Measurements from ENCODE around the gene JARID2. TPM values are rescaled to one million over a fixed set of nuclear protein-coding genes. Genes with fewer than 3 reads are reported as not detected.

Gene JARID2
- total and polyA plus RNA-seq, 2 of the 8 experiments (the other 6 are each of a cell fraction or from before 2014, with no cell fraction given) = 60.1 to 239 TPM

DNA sequence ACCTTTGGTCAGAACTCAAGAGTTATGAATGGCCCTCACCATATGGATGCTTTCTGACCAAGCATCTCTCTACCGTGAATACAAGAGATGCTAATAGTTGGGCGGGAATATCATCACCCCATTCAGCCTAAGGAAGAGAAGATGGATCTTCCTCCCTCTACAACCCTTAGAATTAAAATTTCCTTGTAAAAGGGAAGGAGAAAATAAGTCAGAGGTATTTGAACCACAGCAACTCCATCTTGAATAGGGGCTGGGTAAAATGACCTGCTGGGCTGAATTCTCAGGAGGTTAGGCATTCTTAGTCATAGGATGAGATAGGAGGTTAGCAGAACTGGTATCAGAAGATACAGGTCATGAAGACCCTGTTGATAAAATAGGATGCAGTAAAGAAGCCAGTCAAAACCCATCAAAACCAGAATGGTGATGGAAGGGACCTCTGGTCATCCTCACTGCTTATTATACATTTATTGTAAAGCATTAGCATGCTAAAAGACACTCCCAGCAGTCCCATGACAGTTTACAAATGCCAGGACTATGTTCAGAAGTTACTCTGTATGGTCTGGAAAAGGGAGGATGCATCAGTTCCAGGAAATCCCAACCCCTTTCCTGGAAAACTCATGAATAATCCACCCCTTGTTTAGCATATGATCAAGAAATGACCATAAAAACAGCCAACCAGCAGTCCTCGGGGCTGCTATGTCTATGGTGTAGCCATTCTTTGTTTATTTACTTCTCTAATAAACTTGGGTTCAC, 315.8 kb downstream of the JARID2 start:
- H3K23ac ChIP-seq (ENCODE audit: insufficient read length) = no peak overlapping the region
- H4K5ac ChIP-seq (ENCODE audit: insufficient read length, low read depth, low read length) = no peak overlapping the region
- no peak overlapping the region for H4K8ac ChIP-seq (ENCODE audit: extremely low read depth, insufficient read depth, low read length)
- no peaks in the 10 kb centered on the region for H3K79me1 ChIP-seq (ENCODE audit: low read depth, low read length)
- H2AK5ac ChIP-seq (ENCODE audit: low read depth, low read length) = no peak overlapping the region
- WGBS, 2 experiments (ENCODE audit: extremely low coverage in 1 of 2, insufficient coverage in 1 of 2, insufficient read length in 1 of 2, insufficient replicate concordance in 2 of 2, low coverage in 1 of 2, low lambda C conversion rate in 2 of 2, missing lambda C conversion rate in 1 of 2) = 93% methylated on average over 3 of the region's 3 CpGs; no CpG with 5 or more reads in 1 of the 2 experiments
- H4K91ac ChIP-seq (replicated peaks; ENCODE audit: insufficient read length, low read length) = no peak overlapping the region
- no peak overlapping the region for H3K27ac ChIP-seq (ENCODE audit: low read depth, low read length)
- no peaks in the 10 kb centered on the region for H3K23me2 ChIP-seq (ENCODE audit: low read depth, low read length)
- H3K4me1 ChIP-seq (replicated peaks in 1 of 4; ENCODE audit: control insufficient read depth in 3 of 4, insufficient read depth in 4 of 4, low read length in 3 of 4) = no peaks in the 10 kb centered on the region
- H2BK15ac ChIP-seq (ENCODE audit: low read length) = no peak overlapping the region
- no peak overlapping the region for H3K4me3 ChIP-seq (ENCODE audit: extremely low read depth in 1 of 4, insufficient read depth in 2 of 4, low read depth in 3 of 4, low read length in 4 of 4)
- no peak overlapping the region for H3K14ac ChIP-seq (ENCODE audit: insufficient read length)
- no peak for DNase-seq (ENCODE audit: low read depth in 1 of 2, low spot score in 2 of 2)
- no peaks in the 10 kb centered on the region for H3K36me3 ChIP-seq (ENCODE audit: control insufficient read depth in 2 of 4, insufficient read depth in 4 of 4, low read length in 3 of 4)
- H3K79me2 ChIP-seq (ENCODE audit: control insufficient read depth in 1 of 2, insufficient read depth in 2 of 2, low read length in 2 of 2) = no peaks in the 10 kb centered on the region
- H3K27me3 ChIP-seq (replicated peaks in 1 of 4; ENCODE audit: control insufficient read depth in 3 of 4, extremely low read depth in 1 of 4, insufficient read depth in 3 of 4, low read length in 3 of 4) = no peaks in the 10 kb centered on the region; a peak in 1 of 7 replicates
- H2BK5ac ChIP-seq (ENCODE audit: low read depth, low read length) = no peak overlapping the region
- no peak overlapping the region for H2AFZ ChIP-seq (ENCODE audit: low read length)
- no peak overlapping the region for H2BK12ac ChIP-seq (ENCODE audit: low read depth, low read length)
- no peak overlapping the region for H3K4ac ChIP-seq (replicated peaks; ENCODE audit: insufficient read length, low read depth, low read length)
- no peak overlapping the region for H3K18ac ChIP-seq (ENCODE audit: extremely low read depth, low read length)
- peaks cover 0 to 2% of the 10 kb centered on the region in 2 experiments for H4K20me1 ChIP-seq (replicated peaks in 1 of 2; ENCODE audit: control insufficient read depth in 1 of 2, insufficient read depth in 2 of 2, low read length in 2 of 2)
- ChIA-PET POLR2A (ENCODE audit: partially characterized antibody) (no interaction called here), CTCF (ENCODE audit: partially characterized antibody) (no interaction called here)
- H3K9ac ChIP-seq (replicated peaks in 1 of 4; ENCODE audit: extremely low read depth in 1 of 4, low read depth in 3 of 4, low read length in 3 of 4) = no peak overlapping the region
- no peak overlapping the region for H2BK120ac ChIP-seq (replicated peaks; ENCODE audit: low read depth, low read length)
- H3K9me3 ChIP-seq (ENCODE audit: insufficient read depth in 2 of 2, low read depth in 1 of 2, low read length in 1 of 2) = no peaks in the 10 kb centered on the region
- H2BK20ac ChIP-seq (ENCODE audit: low read length) = no peak overlapping the region
- no peak overlapping the region for H3K4me2 ChIP-seq (ENCODE audit: insufficient read depth in 1 of 2, low read depth in 2 of 2, low read length in 2 of 2)
- H3K56ac ChIP-seq (replicated peaks; ENCODE audit: insufficient read length, low read depth, low read length) = no peak overlapping the region
- no peak for FAIRE-seq
- no peak for TF ChIP-seq SP1 (IDR thresholded peaks at IDR 0.05; ENCODE audit: low read depth, low read length)
- no peak for TF ChIP-seq BACH1 (IDR thresholded peaks at IDR 0.05; ENCODE audit: low read length)
- no peak for TF ChIP-seq GABPA (IDR thresholded peaks at IDR 0.05; ENCODE audit: borderline replicate concordance, insufficient read depth, low read length)
- no peak for TF ChIP-seq SIX5 (IDR thresholded peaks at IDR 0.05; ENCODE audit: low read depth, low read length)
- no peak for TF ChIP-seq FOSL1 (IDR thresholded peaks at IDR 0.05; ENCODE audit: insufficient read depth, low read depth, low read length)
- no peak for TF ChIP-seq CHD2 (IDR thresholded peaks at IDR 0.05; ENCODE audit: low read length)
- no peak for TF ChIP-seq SUZ12 (IDR thresholded peaks at IDR 0.05; ENCODE audit: low read length)
- no peak for TF ChIP-seq TEAD4 (IDR thresholded peaks at IDR 0.05; ENCODE audit: low read depth, low read length)
- TF ChIP-seq, protein P1, sequence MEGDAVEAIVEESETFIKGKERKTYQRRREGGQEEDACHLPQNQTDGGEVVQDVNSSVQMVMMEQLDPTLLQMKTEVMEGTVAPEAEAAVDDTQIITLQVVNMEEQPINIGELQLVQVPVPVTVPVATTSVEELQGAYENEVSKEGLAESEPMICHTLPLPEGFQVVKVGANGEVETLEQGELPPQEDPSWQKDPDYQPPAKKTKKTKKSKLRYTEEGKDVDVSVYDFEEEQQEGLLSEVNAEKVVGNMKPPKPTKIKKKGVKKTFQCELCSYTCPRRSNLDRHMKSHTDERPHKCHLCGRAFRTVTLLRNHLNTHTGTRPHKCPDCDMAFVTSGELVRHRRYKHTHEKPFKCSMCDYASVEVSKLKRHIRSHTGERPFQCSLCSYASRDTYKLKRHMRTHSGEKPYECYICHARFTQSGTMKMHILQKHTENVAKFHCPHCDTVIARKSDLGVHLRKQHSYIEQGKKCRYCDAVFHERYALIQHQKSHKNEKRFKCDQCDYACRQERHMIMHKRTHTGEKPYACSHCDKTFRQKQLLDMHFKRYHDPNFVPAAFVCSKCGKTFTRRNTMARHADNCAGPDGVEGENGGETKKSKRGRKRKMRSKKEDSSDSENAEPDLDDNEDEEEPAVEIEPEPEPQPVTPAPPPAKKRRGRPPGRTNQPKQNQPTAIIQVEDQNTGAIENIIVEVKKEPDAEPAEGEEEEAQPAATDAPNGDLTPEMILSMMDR (IDR thresholded peaks at IDR 0.05; ENCODE audit: control extremely low read depth in 1 of 3, insufficient read depth in 1 of 3, low read depth in 1 of 3, low read length in 3 of 3) = no peak
- TF ChIP-seq SP2 (IDR thresholded peaks at IDR 0.05; ENCODE audit: low read length) = no peak
- TF ChIP-seq, protein P2, sequence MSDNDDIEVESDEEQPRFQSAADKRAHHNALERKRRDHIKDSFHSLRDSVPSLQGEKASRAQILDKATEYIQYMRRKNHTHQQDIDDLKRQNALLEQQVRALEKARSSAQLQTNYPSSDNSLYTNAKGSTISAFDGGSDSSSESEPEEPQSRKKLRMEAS (IDR thresholded peaks at IDR 0.05) = no peak
- no peak for TF ChIP-seq YY1 (IDR thresholded peaks at IDR 0.05; ENCODE audit: low read depth, low read length)
